Measurements from ENCODE around the gene CRYBA2.

Gene CRYBA2

DNA sequence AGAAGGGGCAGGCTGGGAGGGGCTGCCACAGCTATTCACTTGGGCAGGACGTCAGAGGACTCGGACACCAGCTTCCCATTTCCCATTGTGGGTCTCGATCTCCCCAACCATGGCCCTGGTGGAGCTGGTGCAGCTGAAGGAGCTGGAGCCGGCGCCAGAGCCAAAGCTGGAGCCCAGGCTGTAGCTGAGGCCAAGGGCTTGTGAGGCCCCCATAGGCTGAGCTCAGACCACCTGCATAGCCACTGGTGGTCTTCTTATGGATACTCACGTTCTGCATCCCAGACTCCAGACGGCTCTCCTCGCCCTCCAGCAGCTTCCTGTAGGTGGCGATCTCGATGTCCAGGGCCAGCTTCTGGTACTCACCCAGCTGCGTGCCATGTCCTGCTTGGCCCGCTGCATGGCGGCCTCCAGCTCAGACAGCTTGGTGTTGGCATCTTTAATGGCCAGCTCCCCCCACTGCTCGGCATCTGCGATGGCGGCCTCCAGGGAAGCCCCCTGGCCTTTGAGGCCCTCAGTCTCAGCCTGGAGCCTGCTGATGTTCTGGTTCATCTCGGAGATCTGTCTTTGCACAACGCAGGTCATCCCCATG, 39.8 kb downstream of the CRYBA2 start:
- TF ChIP-seq TAF1 (IDR thresholded peaks at IDR 0.05; ENCODE audit: borderline replicate concordance, insufficient read depth, low read length) (no peak), POLR2AphosphoS5 (IDR thresholded peaks at IDR 0.05; ENCODE audit: low read depth, low read length) (no peak), SIN3A (IDR thresholded peaks at IDR 0.05; ENCODE audit: borderline replicate concordance, insufficient read depth, low read length) (no peak), FOXP2 (optimal IDR thresholded peaks at IDR 0.05; ENCODE audit: borderline replicate concordance, extremely low read depth, extremely low read length, insufficient read depth) (no peak)
- TF ChIP-seq, protein P1, sequence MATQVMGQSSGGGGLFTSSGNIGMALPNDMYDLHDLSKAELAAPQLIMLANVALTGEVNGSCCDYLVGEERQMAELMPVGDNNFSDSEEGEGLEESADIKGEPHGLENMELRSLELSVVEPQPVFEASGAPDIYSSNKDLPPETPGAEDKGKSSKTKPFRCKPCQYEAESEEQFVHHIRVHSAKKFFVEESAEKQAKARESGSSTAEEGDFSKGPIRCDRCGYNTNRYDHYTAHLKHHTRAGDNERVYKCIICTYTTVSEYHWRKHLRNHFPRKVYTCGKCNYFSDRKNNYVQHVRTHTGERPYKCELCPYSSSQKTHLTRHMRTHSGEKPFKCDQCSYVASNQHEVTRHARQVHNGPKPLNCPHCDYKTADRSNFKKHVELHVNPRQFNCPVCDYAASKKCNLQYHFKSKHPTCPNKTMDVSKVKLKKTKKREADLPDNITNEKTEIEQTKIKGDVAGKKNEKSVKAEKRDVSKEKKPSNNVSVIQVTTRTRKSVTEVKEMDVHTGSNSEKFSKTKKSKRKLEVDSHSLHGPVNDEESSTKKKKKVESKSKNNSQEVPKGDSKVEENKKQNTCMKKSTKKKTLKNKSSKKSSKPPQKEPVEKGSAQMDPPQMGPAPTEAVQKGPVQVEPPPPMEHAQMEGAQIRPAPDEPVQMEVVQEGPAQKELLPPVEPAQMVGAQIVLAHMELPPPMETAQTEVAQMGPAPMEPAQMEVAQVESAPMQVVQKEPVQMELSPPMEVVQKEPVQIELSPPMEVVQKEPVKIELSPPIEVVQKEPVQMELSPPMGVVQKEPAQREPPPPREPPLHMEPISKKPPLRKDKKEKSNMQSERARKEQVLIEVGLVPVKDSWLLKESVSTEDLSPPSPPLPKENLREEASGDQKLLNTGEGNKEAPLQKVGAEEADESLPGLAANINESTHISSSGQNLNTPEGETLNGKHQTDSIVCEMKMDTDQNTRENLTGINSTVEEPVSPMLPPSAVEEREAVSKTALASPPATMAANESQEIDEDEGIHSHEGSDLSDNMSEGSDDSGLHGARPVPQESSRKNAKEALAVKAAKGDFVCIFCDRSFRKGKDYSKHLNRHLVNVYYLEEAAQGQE (IDR thresholded peaks at IDR 0.05; ENCODE audit: insufficient read depth in 1 of 2, low read depth in 2 of 2, low read length in 2 of 2): no peak

DNA sequence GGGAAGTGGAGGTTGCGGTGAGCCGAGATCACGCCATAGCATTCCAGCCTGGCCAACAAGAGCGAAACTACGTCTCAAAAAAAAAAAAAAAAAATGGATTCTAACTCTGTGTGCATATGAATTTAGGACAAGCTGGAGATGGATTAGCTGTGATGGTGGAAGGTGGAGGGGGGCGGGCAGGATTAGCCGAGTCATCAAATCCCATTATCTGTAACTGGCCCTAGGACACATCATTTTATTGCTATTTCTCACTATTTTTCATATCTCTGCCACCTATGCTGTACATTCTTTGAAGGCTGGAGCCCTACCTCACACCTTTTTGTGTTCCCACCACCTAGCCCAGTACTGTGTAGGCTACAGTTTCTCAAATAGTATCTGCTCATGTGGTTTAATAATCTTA, 41.1 kb downstream of the CRYBA2 start:
- TF ChIP-seq SIN3A (IDR thresholded peaks at IDR 0.05; ENCODE audit: borderline replicate concordance, insufficient read depth, low read length) (no peak), FOXP2 (optimal IDR thresholded peaks at IDR 0.05; ENCODE audit: borderline replicate concordance, extremely low read depth, extremely low read length, insufficient read depth) (no peak), TAF1 (IDR thresholded peaks at IDR 0.05; ENCODE audit: borderline replicate concordance, insufficient read depth, low read length) (no peak), POLR2AphosphoS5 (IDR thresholded peaks at IDR 0.05; ENCODE audit: low read depth, low read length) (no peak)
- TF ChIP-seq, protein P1 (IDR thresholded peaks at IDR 0.05; ENCODE audit: insufficient read depth in 1 of 2, low read depth in 2 of 2, low read length in 2 of 2): no peak

DNA sequence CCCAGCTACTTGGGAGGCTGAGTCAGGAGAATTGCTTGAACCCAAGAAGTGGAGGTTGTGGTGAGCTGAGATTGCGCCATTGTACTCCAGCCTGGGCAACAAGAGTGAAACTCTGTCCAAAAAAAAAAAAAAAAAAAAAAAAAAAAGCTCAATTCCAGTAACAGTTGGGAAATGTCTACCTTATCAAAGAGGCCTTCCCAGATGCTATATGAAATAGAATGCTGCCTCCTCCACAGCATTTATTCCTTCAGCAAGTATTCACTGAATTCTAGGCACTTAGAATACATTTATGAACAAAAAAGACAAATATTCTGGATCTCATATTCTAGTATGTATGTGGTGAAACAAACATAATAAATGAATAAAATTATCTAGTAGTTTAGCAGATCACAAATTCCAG, 46.6 kb downstream of the CRYBA2 start:
- TF ChIP-seq FOXP2 (optimal IDR thresholded peaks at IDR 0.05; ENCODE audit: borderline replicate concordance, extremely low read depth, extremely low read length, insufficient read depth) (no peak), SIN3A (IDR thresholded peaks at IDR 0.05; ENCODE audit: borderline replicate concordance, insufficient read depth, low read length) (no peak), POLR2AphosphoS5 (IDR thresholded peaks at IDR 0.05; ENCODE audit: low read depth, low read length) (no peak), TAF1 (IDR thresholded peaks at IDR 0.05; ENCODE audit: borderline replicate concordance, insufficient read depth, low read length) (no peak)
- TF ChIP-seq, protein P1 (IDR thresholded peaks at IDR 0.05; ENCODE audit: insufficient read depth in 1 of 2, low read depth in 2 of 2, low read length in 2 of 2): no peak

DNA sequence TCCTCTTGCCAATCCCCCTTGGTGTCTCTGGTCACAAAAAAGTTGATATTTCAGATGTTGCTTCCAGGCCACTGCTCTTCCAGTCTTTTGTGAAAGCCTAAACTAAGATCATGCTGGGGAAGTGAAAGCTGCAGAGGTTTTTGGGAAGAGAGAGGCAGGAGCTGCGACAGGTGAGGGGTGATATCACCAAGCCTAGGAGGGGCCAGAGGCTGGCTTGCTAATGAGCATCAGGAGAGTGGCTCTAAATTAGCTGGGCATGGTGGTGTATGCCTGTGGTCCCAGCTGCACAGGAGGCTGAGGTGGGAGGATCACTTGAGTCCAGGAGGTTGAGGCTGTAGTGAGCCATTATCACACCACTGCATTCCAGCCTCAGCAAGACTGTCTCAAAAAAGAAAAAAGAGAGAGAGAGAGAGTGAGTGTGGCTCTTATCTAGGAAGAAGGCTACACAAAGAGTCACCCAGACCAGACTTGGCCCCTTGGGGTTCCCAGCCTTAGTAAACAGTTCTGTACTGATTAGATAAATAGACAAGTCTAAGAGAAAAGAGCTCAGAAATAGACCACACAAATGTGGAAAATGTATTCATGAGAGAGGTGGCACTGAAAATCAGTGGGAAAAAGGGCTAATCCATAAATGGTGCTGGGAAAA, 48.3 kb downstream of the CRYBA2 start:
- TF ChIP-seq POLR2AphosphoS5 (IDR thresholded peaks at IDR 0.05; ENCODE audit: low read depth, low read length): no peak
- TF ChIP-seq SIN3A (IDR thresholded peaks at IDR 0.05; ENCODE audit: borderline replicate concordance, insufficient read depth, low read length): no peak
- TF ChIP-seq FOXP2 (optimal IDR thresholded peaks at IDR 0.05; ENCODE audit: borderline replicate concordance, extremely low read depth, extremely low read length, insufficient read depth): no peak
- TF ChIP-seq TAF1 (IDR thresholded peaks at IDR 0.05; ENCODE audit: borderline replicate concordance, insufficient read depth, low read length): no peak
- TF ChIP-seq, protein P1 (IDR thresholded peaks at IDR 0.05; ENCODE audit: insufficient read depth in 1 of 2, low read depth in 2 of 2, low read length in 2 of 2): no peak

Measured in PFSK-1 (cell line).